NCI-H748 treated with DMSO at 0.1 percent for 48 hours (cell line): ENCODE data around the gene KCNJ15.
A peak's percentile ranks its signal among the peaks of the same experiment; 100 is the strongest.

Experiments
- DNase-seq: peaks from one replicate; lab custom pipeline; 2025; lab: John Stamatoyannopoulos, UW

KCNJ15 gene

DNA sequence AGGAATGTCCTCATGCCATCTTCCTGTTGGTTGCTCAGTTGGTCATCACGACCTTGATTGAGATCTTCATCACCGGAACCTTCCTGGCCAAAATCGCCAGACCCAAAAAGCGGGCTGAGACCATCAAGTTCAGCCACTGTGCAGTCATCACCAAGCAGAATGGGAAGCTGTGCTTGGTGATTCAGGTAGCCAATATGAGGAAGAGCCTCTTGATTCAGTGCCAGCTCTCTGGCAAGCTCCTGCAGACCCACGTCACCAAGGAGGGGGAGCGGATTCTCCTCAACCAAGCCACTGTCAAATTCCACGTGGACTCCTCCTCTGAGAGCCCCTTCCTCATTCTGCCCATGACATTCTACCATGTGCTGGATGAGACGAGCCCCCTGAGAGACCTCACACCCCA lies 42.9 kb downstream of the KCNJ15 start:
- DNase-seq = no peak

DNA sequence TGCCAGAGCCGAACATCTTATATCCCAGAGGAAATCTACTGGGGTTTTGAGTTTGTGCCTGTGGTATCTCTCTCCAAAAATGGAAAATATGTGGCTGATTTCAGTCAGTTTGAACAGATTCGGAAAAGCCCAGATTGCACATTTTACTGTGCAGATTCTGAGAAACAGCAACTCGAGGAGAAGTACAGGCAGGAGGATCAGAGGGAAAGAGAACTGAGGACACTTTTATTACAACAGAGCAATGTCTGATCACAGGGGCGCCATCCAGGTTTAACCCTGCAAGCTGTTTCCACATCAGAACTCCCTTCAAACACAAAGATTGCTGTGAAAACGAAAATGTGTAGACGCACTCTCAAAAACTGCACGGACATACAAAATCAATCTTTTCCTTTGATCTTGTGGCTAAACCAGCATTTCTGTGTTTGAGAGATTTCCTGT lies 43.4 kb downstream of the KCNJ15 start:
- DNase-seq = no peak

DNA sequence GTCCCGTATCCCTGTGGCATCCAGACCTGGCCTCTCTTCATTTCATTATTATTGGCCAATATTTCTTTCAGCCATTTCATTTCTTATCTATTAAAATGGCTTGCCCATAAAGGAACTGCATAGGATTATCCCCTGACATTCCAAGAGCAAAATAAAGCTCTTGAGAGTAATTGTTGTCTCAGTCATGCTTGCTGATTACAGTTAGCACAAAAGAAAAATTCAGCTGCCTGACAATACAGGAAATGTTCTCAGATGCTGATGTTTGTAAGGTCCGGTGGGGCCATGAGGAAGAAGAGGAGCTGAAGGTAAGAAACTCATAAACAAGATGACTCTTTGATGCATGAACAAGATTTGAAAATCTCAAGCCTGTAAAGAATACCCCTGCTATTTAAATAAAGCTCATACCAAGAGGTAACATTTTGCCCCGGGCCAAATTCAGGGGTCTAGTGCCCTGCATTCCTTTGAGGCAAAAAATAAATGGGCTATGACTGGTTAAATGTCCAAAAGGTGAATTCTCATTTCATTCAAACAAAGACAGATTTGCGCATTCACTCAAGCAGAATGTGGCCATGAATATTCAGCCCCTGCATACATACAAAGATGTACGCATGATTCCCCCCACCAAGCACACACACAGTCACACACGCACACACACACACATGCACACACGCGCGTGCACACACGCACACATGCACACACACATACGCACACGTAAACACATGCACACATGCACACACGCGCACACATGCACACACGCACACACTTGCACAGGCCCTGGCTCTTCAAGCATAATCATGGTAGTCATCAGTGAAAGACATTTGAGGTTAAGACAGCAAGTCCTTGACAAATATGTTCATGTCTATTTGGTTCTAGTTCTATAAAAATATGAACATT lies 44.8 kb downstream of the KCNJ15 start:
- no peak for DNase-seq

DNA sequence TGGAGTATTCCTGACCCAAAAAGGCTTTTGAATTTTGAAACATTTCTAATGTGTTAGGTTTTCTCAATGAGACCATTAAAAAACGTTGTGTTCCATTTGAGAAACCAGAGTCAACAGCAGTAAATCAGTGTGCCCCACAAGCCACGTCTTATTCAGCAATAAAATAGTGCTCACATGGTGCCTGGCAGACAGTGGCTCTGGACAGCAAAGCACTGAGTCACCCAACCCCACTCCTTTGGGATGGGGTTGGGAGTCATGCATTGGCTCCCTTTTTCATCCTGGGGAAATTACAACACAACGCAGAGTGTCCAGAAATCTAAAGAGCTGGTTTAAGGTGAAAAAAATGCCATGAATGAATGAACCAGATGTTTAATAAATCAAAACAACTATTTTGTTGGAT lies 46.5 kb downstream of the KCNJ15 start:
- DNase-seq = no peak

DNA sequence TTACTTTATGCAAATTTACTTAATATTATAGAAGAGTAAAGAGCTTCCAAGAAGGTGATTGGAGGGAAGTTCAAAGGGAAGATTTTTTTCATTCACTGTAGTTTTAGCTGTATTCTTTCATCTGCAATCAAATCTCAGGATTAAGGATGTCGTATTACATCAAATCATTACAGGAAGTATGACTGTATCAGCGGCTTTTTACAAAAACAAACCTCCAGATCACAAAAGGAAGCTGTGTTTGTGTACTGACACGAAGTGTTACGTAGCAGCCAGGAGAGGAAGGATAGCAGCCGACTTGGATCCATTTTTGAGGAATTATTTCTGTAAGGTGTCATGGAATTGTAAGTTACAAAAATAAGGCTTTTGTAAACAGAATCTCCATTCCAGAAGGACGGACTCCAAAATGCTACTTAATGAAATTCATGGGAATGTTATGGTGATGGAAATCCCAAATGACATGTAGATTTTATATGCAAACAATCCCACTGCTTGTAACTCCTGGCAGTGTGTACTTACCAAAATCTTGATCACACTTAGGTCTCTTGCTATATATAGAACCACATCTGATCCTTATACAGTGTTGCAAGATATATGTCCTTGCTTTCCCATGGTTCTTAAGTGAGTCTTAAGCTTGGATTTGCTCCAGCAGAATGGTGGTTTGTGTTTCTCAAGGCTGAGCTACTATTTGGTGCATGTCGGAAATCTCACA lies 49.8 kb downstream of the KCNJ15 start:
- no peak for DNase-seq

DNA sequence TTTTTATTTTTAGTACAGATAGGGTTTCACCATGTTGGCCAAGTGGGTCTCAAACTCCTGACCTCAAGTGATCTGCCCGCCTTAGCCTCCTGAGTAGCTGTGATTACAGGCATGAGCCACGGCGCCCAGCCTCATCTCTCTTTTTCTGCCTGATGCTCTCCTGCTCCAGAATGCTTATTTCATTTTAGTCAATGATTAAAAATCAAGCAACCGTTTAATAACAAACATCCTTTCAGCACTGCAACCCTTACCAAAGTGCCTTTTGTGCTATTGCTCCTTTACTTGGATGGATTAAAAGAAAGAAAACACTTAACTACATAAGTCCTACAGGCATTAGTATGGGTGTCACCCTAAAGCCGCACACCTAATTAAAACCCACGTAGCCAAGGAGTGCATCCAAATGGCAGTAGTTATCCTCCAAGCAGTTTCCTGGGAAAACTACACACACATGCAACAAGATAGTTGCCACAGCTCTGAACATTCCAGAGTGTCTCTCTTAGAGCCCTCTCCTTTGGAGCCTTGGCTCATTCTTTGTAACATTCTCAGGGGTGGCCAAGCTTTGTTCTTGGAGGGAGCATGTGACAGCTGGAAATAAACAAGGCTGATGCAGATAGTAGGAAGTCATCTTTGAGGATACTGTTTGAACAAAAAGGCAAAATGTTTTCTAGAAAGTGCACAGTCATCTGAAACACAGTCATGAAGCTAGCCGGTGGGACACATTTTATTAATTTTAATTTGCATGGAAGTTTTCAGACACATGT lies 51.2 kb downstream of the KCNJ15 start:
- no peak for DNase-seq

DNA sequence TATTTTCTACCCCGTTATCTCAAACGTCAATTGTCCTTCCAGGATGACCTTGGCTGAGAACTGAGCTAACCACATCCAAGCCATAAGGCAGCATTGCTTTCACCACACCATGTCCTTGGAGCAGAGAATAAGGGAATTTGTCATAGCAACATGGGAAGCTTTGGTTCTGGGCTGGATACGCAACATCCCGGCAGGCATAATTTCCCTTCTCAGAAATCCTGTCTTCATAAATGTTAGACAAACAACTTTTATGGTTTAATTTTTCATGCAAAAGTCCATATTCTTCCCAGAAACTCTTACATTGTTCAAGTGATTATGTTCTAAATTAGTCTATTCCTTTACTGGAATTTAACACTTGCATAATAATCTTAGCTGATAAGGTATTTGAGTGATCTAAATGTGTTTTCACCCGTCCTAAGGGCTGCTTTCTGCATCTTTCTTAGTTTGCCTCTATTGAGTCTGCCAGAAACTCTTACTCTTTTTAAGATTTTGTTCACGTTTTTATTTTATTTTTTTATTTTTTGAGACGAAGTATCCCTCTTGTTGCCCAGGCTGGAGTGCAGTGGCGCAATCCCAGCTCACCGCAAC lies 51.8 kb downstream of the KCNJ15 start:
- no peak for DNase-seq

DNA sequence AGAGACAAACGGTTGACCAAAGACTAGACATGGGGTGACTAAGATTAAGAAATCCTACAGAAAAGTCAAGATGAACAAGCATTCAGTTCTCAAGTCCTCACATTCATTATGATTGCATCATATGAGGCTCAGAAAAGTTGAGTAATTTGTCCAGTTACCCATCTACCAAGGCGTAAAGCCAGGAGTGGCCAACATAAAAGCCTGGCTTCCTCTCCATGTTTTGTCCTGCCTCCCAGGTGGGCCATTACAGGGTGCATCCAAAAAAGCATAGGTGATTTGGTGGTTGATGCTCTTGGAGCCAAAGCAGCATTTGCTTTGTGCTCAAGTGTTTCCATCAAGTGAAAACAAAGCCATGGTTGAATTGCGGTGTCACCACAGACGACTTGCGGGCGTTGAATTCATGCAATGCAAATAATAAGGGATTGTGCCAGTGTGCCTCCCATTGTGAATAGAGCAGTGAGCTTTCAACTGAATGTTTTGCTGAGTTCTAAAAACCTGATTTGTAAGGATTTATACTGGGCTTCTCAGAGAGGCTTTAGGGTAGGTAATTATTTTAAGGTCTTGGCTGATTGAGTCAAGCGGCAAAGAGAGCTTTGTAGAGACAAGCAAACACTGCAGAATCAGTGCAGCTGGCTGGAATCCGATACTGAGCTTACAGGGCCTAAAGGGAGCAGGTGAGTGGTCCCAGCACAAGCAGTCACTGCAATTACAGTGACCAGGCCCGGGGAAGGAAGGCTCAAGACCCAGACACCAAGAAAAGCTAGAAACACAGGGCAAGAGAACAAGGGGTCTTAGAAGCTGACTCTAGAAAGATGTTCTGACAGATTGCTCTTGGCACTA lies 54.1 kb downstream of the KCNJ15 start:
- DNase-seq = peak; percentile 85

DNA sequence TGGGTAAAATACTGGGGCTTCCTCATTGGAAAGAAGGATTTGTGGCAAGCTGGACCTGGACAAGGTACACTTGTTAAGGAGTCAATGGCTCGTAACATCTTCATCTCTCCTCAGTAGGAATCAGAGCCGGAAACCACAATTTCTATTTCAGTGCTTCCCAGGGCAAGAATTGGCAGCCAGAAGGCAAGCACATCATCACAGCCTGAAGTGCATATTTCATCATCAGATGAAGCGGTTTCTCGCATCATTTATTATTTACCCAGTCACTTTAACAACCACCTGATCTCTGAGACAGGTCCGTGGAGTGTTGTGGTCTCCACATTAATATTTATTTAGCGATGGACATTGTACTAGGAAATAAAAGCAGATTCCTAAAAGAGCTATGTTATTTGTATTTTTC lies 55.0 kb downstream of the KCNJ15 start:
- no peak for DNase-seq

DNA sequence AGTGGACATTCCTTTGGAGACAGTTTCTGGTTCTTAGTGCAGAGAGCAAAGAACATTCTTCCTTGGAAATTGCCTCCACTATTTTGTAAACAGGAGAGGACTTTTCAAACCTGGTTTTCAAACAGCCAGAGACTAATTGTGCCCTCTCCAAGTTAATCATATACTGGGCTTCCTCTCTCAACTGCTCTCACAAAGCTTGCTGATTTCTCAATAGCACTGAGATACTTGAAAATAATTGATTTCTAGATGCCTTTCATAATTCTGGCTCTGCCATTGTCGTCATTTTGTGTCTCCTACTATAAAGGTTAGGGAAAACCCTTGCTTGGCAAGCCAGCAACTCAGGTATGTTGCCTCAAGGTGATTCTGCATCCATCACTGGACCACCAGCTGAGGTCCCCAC lies 56.0 kb downstream of the KCNJ15 start:
- DNase-seq = no peak

DNA sequence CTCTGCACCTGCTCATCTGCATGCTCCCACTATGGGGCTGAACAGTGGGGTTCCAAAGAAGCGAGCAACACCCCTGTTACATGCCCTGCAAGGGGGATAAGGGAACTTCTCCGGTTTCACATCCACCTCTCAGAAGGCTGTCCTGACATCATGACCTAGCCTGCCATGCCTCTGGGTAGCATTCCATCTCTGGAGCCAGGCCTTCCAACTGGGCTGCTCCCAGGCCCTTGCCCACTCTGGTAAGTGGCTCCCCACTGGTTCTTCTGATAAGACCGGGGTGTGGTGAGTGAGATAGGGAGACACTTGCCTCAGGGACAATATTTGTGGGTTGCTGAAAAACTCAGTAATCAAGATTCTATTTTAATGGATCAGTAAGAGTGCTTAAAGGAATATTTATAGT lies 57.8 kb downstream of the KCNJ15 start:
- no peak for DNase-seq

DNA sequence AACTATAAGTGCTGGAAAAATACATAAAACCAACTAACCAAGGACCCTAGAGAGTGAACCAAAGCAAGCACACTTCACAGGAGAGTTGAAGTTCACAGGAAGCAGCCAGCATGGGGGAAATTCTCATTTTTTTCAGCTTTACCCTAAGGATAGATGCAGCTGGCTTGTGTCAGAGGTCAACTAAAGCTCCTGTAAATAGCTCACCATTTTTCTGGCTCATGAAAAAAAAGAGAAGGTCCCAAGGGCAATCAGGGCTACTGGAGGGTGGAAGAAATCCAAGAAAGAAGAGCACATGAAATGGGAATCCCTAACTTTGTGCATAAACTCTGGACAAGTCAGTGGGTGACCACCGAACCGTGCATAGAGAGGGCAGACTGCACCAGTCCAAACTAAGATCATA lies 58.3 kb downstream of the KCNJ15 start:
- no peak for DNase-seq

DNA sequence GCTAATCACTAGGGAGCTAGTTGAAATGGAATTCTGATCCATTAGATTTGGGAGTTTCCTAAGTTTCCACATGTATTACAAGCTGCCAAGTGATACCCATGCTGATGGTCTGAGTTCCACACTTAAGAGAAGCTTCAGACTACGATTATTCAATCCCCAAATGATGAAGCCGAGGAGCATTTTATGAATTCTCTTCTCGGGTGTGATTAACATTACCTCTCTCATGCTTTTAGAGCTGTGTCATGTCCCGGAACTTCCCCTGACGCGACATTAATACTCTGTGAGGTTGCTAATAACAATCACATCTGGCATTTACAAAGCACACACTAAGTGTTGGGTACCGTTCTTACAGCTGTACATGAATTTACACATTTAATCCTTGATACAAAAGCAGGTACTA lies 63.0 kb downstream of the KCNJ15 start:
- DNase-seq = no peak

DNA sequence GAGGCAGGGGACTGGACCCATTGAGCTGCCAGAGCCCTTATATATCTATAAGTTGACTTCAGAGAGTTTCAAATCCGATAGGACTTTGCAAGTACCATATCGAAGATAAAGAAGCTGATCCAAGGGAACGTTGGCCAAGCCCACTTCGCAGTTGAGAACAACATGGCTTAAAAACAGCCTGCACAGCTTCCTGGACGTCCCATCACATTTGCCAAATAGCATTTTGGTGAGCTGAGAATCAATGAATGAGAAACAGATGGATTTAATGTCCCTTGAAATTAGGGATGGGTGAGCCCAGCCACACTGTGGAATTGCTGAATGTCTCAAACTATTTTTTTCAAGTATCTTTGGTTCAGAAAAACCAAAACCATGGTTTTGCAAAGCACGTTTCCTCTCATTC lies 64.8 kb downstream of the KCNJ15 start:
- no peak for DNase-seq

DNA sequence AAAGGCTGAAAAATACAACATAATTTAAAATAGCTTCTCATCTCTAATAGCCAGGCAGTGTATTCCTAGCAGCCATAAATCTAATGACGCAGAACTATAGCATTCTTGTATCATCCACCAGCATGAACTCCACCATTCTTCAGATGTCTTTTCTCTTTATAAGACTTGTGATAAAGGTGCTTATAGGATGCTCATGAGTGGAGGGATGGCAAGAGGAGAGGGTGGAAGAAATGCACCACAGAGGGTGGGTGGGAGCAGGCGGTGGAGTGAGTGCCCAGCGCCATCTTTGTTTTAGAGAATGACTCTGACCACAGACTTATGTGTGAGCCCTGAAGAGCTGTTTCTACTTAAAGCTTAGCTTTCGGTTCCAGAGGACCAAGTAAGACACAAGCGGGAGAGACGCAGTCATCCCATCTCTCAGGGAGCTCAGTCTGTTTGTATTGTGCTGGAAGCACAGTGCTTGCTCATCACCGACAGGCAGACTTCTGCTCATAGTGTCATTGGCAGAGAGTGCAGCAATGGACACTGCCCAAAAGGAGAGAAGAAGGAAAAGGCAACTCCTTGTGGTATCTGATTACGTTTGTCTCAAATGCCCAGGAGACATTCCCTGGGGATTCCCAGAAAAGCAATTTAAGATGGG lies 65.6 kb downstream of the KCNJ15 start:
- DNase-seq = no peak

DNA sequence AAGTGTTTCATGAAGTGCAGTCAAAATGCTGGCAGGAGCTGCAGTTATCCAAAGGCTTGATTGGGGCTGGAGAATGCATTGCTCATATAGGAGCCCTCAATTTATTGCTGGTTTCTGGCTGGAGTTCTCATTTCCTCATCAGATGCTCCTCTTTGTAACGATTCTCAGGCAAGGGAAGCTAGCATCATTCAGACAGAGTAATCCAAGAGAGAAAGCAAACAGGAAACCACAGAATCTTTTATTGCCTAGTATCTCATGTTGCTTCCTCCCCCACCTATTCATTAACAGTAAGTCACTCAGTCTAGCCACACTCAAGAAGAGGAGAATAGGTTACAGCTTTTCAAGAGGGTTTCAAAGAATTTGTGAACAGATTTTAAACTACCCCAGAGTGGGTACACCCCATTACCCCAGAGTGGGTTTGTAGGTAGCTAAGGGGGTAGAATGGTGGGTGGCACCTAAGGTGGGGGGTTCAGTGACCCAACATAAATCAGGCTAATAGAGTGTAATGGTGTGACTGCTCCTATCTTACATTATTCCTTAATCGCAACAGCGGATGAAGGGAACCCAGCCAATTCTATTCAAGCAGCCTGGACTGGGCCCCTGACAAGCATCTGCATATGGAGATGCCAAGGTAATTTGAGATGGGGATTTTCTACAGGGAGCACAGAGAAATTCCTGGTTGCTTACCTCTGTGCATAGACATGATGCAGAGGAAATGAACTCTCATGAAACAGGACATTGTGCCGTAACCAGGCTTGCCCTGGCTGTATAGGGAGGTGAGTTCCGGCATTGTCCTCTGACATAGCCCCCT lies 67.1 kb downstream of the KCNJ15 start:
- DNase-seq = peak; percentile 10

DNA sequence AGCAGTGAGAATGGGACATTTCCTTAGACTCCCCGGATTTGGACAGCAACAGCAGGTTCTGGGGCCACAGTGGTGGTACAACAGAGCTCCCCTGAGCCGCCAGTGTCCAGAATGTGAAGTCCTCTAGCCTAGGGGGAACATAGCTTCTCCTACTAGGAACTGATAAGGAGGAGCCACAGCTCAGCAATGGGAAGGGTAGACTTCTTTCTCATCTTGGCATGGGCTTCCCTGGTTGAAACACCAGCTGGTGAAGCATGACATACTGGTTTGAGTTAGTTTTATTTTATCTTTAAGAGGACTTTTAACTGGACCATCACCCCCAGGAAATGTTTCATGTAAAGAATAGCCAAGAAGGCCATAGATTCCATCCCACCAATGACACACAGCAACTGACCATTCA lies 68.4 kb downstream of the KCNJ15 start:
- no peak for DNase-seq

DNA sequence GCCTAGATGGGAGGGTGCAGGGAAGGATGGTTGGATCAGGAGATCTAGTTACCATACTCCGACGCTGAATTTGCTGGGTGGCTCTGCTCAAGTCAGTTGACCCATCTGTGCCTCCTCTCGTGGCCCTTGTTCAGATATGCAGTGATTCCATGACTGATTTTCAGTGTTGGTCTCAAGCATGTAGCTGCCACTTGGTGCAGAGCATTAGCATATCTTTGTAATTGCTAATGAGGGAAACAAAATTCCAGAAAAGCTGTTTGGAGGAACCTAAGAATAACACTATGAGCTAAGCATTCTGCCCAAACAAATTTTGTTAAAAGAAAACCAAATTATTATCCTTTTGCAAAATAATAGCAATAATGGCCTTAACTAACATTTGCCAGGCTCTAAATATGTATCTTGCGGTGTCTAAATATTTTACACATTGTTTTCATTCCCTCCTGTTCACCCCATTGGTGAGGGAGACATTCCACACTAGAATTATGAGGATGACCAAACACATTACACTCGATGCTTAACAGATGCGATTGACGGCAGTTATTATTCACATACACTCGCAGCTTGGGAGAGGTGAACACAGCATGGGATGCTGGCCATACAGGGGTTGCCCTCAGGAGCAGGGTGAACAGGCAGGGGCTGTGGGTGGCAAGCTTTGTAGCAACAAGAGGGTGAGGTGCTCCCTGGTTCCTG lies 69.1 kb downstream of the KCNJ15 start:
- DNase-seq = no peak

DNA sequence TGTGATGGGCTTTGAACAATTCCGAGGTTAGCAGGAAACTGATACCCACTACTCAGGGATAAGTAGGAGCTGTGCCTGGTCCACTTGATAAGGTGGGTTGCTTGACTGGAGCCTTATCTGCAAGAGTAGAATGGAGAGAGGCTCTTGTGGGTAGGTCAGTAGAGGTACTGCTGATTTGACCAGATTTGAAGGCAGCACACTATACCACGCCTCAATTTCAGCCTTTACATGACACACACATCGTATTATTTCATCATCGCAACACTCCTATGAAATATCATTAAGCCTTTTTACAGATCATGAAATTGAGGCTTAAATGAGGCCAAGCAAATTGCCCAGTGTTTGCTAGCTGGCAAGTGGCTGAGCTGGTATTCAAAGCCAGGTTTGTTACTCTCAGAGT lies 69.6 kb downstream of the KCNJ15 start:
- DNase-seq = no peak
